Measurements from ENCODE around the gene LUC7L.
"Not testable (repeated sequence)": the region's sequence is repeated elsewhere in the genome, so short reads cannot be mapped to it uniquely, and the experiment has no call there.

LUC7L gene

GRCh38 chr16:180101-180675, 49.1 kb downstream of the LUC7L start, which contains the start of gene HBQ1:
HBQ1 (plus strand) TSS chr16:180459; CDS start chr16:180487, 28 bp downstream.
- DNase-seq (ENCODE audit: low spot score): no peak
- no peak for FAIRE-seq

- DNase-seq (ENCODE audit: low spot score) (no peak), FAIRE-seq (no peak)
Measured at GRCh38 chr16:179211-180092, 49.8 kb downstream of the LUC7L start.

- FAIRE-seq: no peak
- no peak for DNase-seq (ENCODE audit: low spot score)
Measured at GRCh38 chr16:178668-179015, 50.6 kb downstream of the LUC7L start.

- FAIRE-seq (no peak), DNase-seq (ENCODE audit: low spot score) (no peak)
Measured at GRCh38 chr16:177981-178667, 51.1 kb downstream of the LUC7L start.

- no peak for DNase-seq (ENCODE audit: low spot score)
- FAIRE-seq: no peak
Measured at GRCh38 chr16:177394-177822, 51.8 kb downstream of the LUC7L start.

GRCh38 chr16:176477-177382, 52.5 kb downstream of the LUC7L start, which contains the start of gene HBA1:
HBA1 (plus strand) TSS chr16:176680; CDS start chr16:176717, 37 bp downstream.
- FAIRE-seq: peak; percentile 32
- DNase-seq (ENCODE audit: low spot score): not testable (repeated sequence)

GRCh38 chr16:176006-176405, 53.2 kb downstream of the LUC7L start:
- not testable (repeated sequence) for DNase-seq (ENCODE audit: low spot score); FAIRE-seq

- FAIRE-seq (no peak), DNase-seq (ENCODE audit: low spot score) (no peak)
Measured at GRCh38 chr16:175011-175949, 54.0 kb downstream of the LUC7L start.

- not testable (repeated sequence) for FAIRE-seq; DNase-seq (ENCODE audit: low spot score)
Measured at GRCh38 chr16:173928-174769, 55.1 kb downstream of the LUC7L start.

- not testable (repeated sequence) for FAIRE-seq
Measured at GRCh38 chr16:173211-173854, 55.9 kb downstream of the LUC7L start.

GRCh38 chr16:172374-172941, 56.8 kb downstream of the LUC7L start, which contains the start of gene HBA2:
HBA2 (plus strand) TSS chr16:172876; CDS start chr16:172913, 37 bp downstream.
- FAIRE-seq; DNase-seq (ENCODE audit: low spot score): not testable (repeated sequence)

More at GRCh38 chr16:173211-173854, 55.9 kb downstream of the LUC7L start:
- DNase-seq (ENCODE audit: low spot score): not testable (repeated sequence)

- no peak for DNase-seq (ENCODE audit: low spot score)
- no peak for FAIRE-seq
Measured at GRCh38 chr16:170788-171187, 58.5 kb downstream of the LUC7L start.

GRCh38 chr16:170088-170507, 59.2 kb downstream of the LUC7L start:
- DNase-seq (ENCODE audit: low spot score); FAIRE-seq: not testable (repeated sequence)

- no peak for DNase-seq (ENCODE audit: low spot score)
- no peak for FAIRE-seq
Measured at GRCh38 chr16:169014-169413, 60.2 kb downstream of the LUC7L start.

GRCh38 chr16:168424-168823, 60.8 kb downstream of the LUC7L start:
- no peak for DNase-seq (ENCODE audit: low spot score)
- no peak for FAIRE-seq

- no peak for FAIRE-seq
- no peak for DNase-seq (ENCODE audit: low spot score)
Measured at GRCh38 chr16:167122-167690, 62.0 kb downstream of the LUC7L start.

GRCh38 chr16:166375-167121, 62.7 kb downstream of the LUC7L start:
- no peak for DNase-seq (ENCODE audit: low spot score)
- no peak for FAIRE-seq

Data from urothelium cell line (cell line).